Panc1 (cell line): Measurements from ENCODE around the gene RUNX1. TPM values are rescaled to one million over a fixed set of nuclear protein-coding genes. Genes with fewer than 3 reads are reported as not detected.

Experiments
- ATAC-seq: fragments of 200-7000 bp; cut with Tn5 transposase; 2 replicates; pipeline ENCODE4 v1.9.1; 2020; ENCODE audit warnings: mild to moderate bottlenecking, moderate library complexity
- BruUV-seq: library from RNA; stranded (reverse); fragments of 400-500 nt; replicated peaks from 2 replicates; lab custom pipeline; 2021; lab: Mats Ljungman, UMichigan
- CTCF ChIA-PET: fragments of 300-600 bp; sonication (Branson Sonifier 250); formaldehyde crosslinking; loops from one replicate; lab custom pipeline; 2022; ENCODE audit warnings: antibody characterized with exemption; lab: Charles Lee
- POLR2A ChIA-PET: fragments of 300-600 bp; sonication (Branson Sonifier 250); formaldehyde crosslinking; loops from one replicate; lab custom pipeline; 2022; ENCODE audit warnings: antibody characterized with exemption; lab: Charles Lee
- DNase-seq: peaks from one replicate; pipeline ENCODE4 v3.0.0-alpha.2; 2010; ENCODE audit warnings: low read depth, low spot score
- H3K27ac ChIP-seq: 2 replicates; pipeline ENCODE4 v1.5.1; 2011; ENCODE audit warnings: mild to moderate bottlenecking, low read length, inconsistent platforms
- H3K27me3 ChIP-seq: fragments of 200-500 bp; sonication (Bioruptor generic); 2 replicates; pipeline ENCODE4 v1.6.0; 2014; ENCODE audit warnings: low read length, inconsistent platforms; ENCODE audit not compliant: control insufficient read depth, insufficient read depth
- H3K36me3 ChIP-seq: fragments of 200-500 bp; sonication (Bioruptor generic); 2 replicates; pipeline ENCODE4 v1.5.1; 2014; ENCODE audit warnings: inconsistent platforms, mild to moderate bottlenecking, low read length, moderate library complexity; ENCODE audit not compliant: control insufficient read depth, insufficient read depth
- H3K4me1 ChIP-seq: 2 replicates; pipeline ENCODE4 v1.5.1; 2011; ENCODE audit warnings: inconsistent platforms, mild to moderate bottlenecking, low read length, moderate library complexity; ENCODE audit not compliant: control insufficient read depth, insufficient read depth
- H3K4me3 ChIP-seq, 2 experiments: 2 replicates each; pipeline ENCODE4 v1.5.1; 2011 to 2012; ENCODE audit warnings: low read depth in 2 of 2, low read length in 2 of 2, mild to moderate bottlenecking in 2 of 2, inconsistent platforms in 1 of 2, moderate library complexity in 1 of 2
- H3K9me3 ChIP-seq: fragments of 200-500 bp; sonication (Bioruptor generic); 2 replicates; pipeline ENCODE4 v1.5.1; 2014; ENCODE audit warnings: low read depth, mild to moderate bottlenecking, inconsistent platforms, low read length, moderate library complexity; ENCODE audit not compliant: control insufficient read depth, insufficient read depth
- CTCF ChIP-seq: fragments of 450-650 bp; IDR thresholded peaks from 2 replicates; pipeline ENCODE4 v1.5.1; 2017; ENCODE audit warnings: mild to moderate bottlenecking
- POLR2AphosphoS5 ChIP-seq: IDR thresholded peaks from 2 replicates; pipeline ENCODE4 v1.6.1; 2012; ENCODE audit warnings: mild to moderate bottlenecking, low read depth, low read length, moderate library complexity
- REST ChIP-seq, 2 experiments: IDR thresholded peaks; 2 replicates each; pipeline ENCODE4 v1.6.1; 2011 to 2012; ENCODE audit warnings: low read depth in 2 of 2, control low read depth in 1 of 2, low read length in 1 of 2, mild to moderate bottlenecking in 1 of 2, moderate library complexity in 1 of 2; ENCODE audit not compliant: insufficient read depth in 1 of 2
- SIN3A ChIP-seq: IDR thresholded peaks from 2 replicates; pipeline ENCODE4 v1.6.1; 2012; ENCODE audit warnings: low read depth, mild to moderate bottlenecking, low read length, moderate library complexity, borderline replicate concordance; ENCODE audit not compliant: insufficient read depth
- TCF7L2 ChIP-seq: IDR thresholded peaks from 2 replicates; pipeline ENCODE4 v1.6.1; 2011; ENCODE audit warnings: mild to moderate bottlenecking, low read depth, low read length, inconsistent platforms
- in situ Hi-C: cut with HindIII; loops from 2 replicates; pipeline ENCODE4 v1.10.0; 2016; ENCODE audit warnings: low sequenced_read_pairs, low pct_unique_long_range_greater_than_20kb
- intact Hi-C: fragments of 100-400 bp; cut with micrococcal nuclease; formaldehyde crosslinking; loops from one replicate; pipeline ENCODE4 v1.10.0; 2022; ENCODE audit not compliant: unreplicated experiment
- total RNA-seq: library from RNA; stranded (reverse); gene quantifications from one replicate; pipeline ENCODE4 v1.2.1, GENCODE V29; 2021; ENCODE audit not compliant: unreplicated experiment

Gene RUNX1
- total RNA-seq, 1 experiment from 2014 or later = 22.4 TPM

- no peak for DNase-seq
- BruUV-seq = no TSS peak
- Histone ChIP-seq H3K27me3 (no peaks in the 10 kb centered on the region), H3K4me1 (no peaks in the 10 kb centered on the region), H3K4me3 (no peak overlapping the region), H3K9me3 (no peaks in the 10 kb centered on the region), H3K27ac (no peak overlapping the region), H3K36me3 (no peaks in the 10 kb centered on the region)
- intact Hi-C loops = no loop called here
- TF ChIP-seq CTCF = no peak
- TF ChIP-seq SIN3A = no peak
- no peak for TF ChIP-seq TCF7L2
- TF ChIP-seq REST (IDR thresholded peaks at IDR 0.05; ENCODE audit: insufficient read depth in 1 of 2, low read depth in 2 of 2, low read length in 1 of 2) = no peak
- no peak for TF ChIP-seq POLR2AphosphoS5
- POLR2A ChIA-PET = no interaction called here
- ATAC-seq = no peak
- in situ Hi-C loops = no loop called here
- CTCF ChIA-PET = no interaction called here
Observed at GRCh38 chr21:34923202-34923601, 125.9 kb downstream of the RUNX1 start.

- Histone ChIP-seq H3K4me3 (no peak overlapping the region), H3K36me3 (no peaks in the 10 kb centered on the region), H3K27me3 (no peaks in the 10 kb centered on the region), H3K9me3 (no peaks in the 10 kb centered on the region), H3K27ac (no peak overlapping the region), H3K4me1 (no peaks in the 10 kb centered on the region)
- in situ Hi-C loops (no loop called here), intact Hi-C loops (no loop called here)
- ChIA-PET POLR2A (no interaction called here), CTCF (no interaction called here)
- TF ChIP-seq CTCF = no peak
- no peak for TF ChIP-seq SIN3A
- no peak for ATAC-seq
- no TSS peak for BruUV-seq
- no peak for DNase-seq
Observed at GRCh38 chr21:34922479-34922878, 126.6 kb downstream of the RUNX1 start.
